CD4-positive, alpha-beta T cell treated with Interleukin-4 for 4 hours (primary cell): Measurements from ENCODE around the gene ATP1B1.

Experiments used
- DNase-seq: peaks from one replicate; pipeline ENCODE4 v3.0.0-alpha.2; 2020

ATP1B1 gene

GRCh38 chr1:169106095-169106920 is at the start of gene ATP1B1:
Gene ATP1B1, plus strand, starts transcription at chr1:169106690. Its CDS starts 140 bp downstream, at chr1:169106830.
- DNase-seq: peak; percentile 71

- DNase-seq: no peak
These were observed 47.1 kb upstream of the ATP1B1 start for GRCh38 chr1:169059421-169059820.

- no peak for DNase-seq
These were observed 46.3 kb upstream of the ATP1B1 start for GRCh38 chr1:169060043-169060722.

GRCh38 chr1:169060919-169061639 is 45.4 kb upstream of the ATP1B1 start:
- peak; percentile 9 for DNase-seq

GRCh38 chr1:169062152-169062551 is 44.3 kb upstream of the ATP1B1 start:
- DNase-seq: no peak

GRCh38 chr1:169064103-169064502 is 42.4 kb upstream of the ATP1B1 start:
- no peak for DNase-seq

- no peak for DNase-seq
These were observed 35.9 kb upstream of the ATP1B1 start for GRCh38 chr1:169070547-169070946.

GRCh38 chr1:169070958-169071357 is 35.5 kb upstream of the ATP1B1 start:
- no peak for DNase-seq

- DNase-seq: no peak
These were observed 33.4 kb upstream of the ATP1B1 start for GRCh38 chr1:169072945-169073725.

GRCh38 chr1:169078163-169078883 is 28.2 kb upstream of the ATP1B1 start:
- DNase-seq: no peak

- DNase-seq: no peak
These were observed 24.9 kb upstream of the ATP1B1 start for GRCh38 chr1:169081503-169082123.

- no peak for DNase-seq
These were observed 20.6 kb upstream of the ATP1B1 start for GRCh38 chr1:169085911-169086310.

- peak; percentile 36 for DNase-seq
These were observed 19.7 kb upstream of the ATP1B1 start for GRCh38 chr1:169086603-169087455.

GRCh38 chr1:169087876-169088275 is 18.6 kb upstream of the ATP1B1 start:
- no peak for DNase-seq

GRCh38 chr1:169089776-169090175 is 16.7 kb upstream of the ATP1B1 start:
- no peak for DNase-seq

GRCh38 chr1:169090308-169090899 is 16.1 kb upstream of the ATP1B1 start:
- DNase-seq: no peak

- no peak for DNase-seq
These were observed 15.6 kb upstream of the ATP1B1 start for GRCh38 chr1:169090900-169091311.

- DNase-seq: no peak
These were observed 15.0 kb upstream of the ATP1B1 start for GRCh38 chr1:169091480-169091941.

GRCh38 chr1:169092399-169092798 is 14.1 kb upstream of the ATP1B1 start:
- no peak for DNase-seq
